ENCODE measurements around the gene ZNF219.

Gene ZNF219

DNA sequence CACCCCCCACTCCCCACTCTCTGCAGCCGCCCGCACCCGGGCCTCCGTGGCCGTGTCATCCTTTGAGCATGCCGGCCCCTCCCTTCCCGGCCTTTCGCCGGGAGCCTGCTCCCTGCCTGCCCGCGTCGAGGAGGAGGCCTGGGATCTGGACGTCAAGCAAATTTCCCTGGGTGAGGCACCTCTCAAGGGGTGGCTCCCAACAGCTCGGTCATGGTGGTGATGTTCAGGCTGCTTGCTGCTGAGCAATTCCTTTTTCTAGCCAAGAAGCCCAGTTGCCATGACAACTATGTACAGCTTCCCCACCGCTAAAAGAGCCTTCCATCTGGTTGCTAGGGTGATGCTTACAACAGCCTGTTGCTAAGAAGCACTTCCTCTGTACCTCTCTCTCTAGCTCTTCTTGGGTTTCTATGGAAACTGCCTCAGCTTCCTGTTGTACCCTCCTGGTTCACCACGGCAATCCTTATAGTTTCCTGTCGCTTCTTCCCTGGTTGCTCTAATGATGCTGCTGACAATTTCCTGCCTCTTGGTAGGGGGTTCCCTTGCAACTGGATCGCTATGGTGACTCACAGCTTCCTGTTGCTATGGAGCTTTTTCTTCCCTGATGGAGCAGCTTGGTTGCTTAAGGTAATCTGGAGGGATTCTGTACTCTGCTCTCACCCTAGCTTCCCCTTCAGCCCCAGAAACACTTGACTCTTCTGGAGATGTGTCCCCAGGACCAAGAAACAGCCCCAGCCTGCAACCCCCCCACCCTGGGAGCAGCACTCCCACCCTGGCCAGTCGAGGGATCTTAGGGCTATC is 11.0 kb downstream of the ZNF219 start:
- peak; percentile 97 for DNase-seq (ENCODE audit: low spot score)

- DNase-seq (ENCODE audit: low spot score) = no peak
These were observed 11.6 kb downstream of the ZNF219 start for GRCh38 chr14:21086908-21087293.

DNA sequence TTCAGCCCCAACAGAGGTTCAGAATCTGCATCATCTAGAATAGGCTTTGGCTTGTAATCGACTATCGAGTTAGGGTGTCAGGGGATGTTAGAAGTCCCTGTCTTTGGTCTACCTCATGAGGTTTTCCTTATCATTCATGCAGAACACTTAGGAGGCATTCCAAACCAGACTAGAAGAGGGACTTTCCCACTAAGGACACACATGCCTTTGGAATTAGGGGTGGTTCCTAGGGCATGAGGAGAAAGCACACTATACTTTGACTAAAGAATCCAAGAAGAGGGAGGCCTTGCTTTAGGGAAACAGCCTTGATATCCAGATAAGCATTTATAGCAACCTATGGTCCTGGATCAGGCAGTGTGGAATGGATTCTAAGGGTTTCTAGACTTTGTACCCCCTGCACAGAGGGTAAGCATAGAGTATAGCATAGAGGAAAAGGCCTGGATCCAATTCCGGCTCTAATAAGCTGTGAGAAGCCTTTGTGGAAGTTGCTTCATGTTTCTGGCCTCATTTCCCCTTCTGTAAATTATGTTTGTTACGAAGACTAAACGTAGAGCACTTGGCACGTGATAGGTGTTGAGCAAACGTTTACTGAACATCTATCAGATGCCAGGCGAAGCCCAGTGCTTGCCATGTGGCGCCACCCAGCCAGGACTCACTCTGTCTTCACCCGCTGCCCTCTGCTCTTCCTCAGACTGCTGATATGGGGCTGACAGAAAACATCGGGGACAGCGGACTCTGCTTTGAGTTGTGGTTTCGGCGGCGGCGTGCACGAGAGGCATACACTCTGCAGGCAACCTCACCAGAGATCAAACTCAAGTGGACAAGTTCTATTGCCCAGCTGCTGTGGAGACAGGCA is 13.2 kb downstream of the ZNF219 start:
- no peak for DNase-seq (ENCODE audit: low spot score)

DNA sequence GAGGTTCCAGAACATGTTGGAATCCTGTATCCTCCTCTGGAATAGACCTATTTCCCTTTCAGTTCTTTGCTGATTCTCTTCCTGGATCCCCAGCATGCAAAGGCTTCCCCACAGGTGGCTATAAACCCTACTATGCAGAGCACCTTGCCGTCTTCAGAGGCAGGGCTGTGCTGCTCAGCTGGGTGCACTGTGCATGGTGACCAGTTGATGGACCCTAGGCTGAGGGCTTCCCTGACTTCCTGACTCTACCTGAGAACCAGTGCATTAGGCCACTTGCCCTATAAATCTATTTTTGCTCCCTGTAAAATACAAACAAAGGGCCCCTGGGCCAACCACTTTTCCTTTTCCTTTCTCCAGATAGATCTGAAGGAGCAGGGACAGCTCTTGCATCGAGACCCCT is 14.1 kb downstream of the ZNF219 start:
- no peak for DNase-seq (ENCODE audit: low spot score)

DNA sequence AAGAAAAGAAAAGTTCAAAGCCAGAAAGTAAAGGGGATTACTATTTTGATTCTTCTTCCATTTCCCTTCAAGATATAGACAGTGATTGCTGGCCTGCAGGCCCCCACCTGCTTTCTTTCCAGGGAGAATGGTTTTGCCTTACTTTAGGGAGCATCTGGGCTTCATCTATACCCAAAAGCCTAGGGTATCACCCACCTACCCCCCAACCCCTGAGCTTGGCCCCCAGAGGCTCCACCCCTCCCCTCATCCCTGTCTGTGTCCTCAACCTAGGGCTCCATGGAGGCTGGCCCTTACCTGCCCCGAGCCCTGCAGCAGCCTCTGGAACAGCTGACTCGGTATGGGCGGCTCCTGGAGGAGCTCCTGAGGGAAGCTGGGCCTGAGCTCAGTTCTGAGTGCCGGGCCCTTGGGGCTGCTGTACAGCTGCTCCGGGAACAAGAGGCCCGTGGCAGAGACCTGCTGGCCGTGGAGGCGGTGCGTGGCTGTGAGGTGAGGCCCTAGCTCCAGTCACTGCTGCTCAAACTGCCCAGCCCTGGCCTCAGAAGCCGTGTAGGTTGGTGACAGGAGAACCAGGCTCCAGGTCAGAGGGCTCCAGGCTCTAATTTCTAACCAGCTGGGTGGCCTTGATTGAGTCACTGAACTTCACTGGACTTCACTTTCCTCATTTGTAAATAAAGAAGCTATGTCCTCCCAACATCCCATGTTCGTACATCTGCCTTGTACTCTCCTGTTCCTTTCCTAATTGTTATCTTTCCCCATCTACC is 14.7 kb downstream of the ZNF219 start:
- DNase-seq (ENCODE audit: low spot score) = no peak

DNA sequence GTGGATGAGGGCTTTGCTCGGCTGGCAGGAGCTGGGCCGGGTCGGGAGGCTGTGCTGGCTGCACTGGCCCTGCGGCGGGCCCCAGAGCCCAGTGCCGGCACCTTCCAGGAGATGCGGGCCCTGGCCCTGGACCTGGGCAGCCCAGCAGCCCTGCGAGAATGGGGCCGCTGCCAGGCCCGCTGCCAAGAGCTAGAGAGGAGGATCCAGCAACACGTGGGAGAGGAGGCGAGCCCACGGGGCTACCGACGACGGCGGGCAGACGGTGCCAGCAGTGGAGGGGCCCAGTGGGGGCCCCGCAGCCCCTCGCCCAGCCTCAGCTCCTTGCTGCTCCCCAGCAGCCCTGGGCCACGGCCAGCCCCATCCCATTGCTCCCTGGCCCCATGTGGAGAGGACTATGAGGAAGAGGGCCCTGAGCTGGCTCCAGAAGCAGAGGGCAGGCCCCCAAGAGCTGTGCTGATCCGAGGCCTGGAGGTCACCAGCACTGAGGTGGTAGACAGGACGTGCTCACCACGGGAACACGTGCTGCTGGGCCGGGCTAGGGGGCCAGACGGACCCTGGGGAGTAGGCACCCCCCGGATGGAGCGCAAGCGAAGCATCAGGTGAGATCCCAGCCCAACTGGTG is 16.8 kb downstream of the ZNF219 start:
- DNase-seq (ENCODE audit: low spot score) = no peak

- no peak for DNase-seq (ENCODE audit: low spot score)
These were observed 19.7 kb downstream of the ZNF219 start for GRCh38 chr14:21078726-21079125.

DNA sequence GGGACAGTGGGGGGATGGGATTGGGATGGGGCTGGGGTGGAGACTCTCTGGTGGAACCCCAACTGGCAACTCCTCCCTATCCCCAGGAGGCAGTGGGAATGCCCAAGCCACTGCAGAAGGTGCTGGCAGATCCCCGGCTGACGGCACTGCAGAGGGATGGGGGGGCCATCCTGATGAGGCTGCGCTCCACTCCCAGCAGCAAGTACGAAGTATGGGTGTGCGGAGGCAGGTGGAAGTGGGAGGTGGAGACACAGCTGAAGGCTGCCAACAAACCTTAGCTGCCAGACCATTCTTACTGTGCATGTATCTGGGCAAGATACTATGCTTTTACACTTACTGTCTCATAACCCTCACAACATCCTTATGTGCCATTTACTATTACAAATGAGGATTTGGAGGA is 20.2 kb downstream of the ZNF219 start:
- DNase-seq (ENCODE audit: low spot score) = no peak

- no peak for DNase-seq (ENCODE audit: low spot score)
These were observed 20.8 kb downstream of the ZNF219 start for GRCh38 chr14:21077672-21078071.

DNA sequence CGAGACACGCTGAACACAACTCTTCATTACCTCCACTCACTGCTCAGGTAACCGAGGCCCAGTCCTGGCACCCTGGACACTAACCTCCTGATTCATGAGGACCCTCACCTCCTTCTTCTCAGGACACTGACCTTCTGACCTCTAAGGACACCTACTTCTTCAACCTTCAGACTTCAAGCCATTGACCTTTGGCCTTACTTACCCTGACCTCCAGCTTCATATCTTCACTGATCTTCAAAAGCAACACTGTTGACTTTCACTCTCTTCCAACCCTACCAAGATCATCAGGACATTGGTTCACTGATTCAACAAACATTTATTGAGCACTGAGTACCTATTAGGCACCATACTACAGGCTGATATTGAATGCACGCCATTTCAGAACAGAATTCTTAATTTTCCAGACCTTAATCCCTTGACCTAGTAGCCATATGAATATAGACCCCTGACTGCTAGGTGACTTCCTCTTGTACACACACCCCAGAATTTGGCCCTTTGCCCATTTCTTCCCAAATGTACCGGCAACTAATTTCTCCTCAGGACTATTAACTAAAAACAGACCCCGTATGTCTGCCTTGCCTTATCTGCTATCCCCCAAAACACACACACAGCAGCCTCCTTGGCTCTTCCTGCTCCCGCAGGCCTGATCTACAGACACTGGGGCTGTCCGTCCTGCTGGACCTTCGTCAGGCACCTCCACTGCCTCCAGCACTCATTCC is 22.6 kb downstream of the ZNF219 start:
- no peak for DNase-seq (ENCODE audit: low spot score)

- DNase-seq (ENCODE audit: low spot score) = no peak
These were observed 23.8 kb downstream of the ZNF219 start for GRCh38 chr14:21074398-21075272.

DNA sequence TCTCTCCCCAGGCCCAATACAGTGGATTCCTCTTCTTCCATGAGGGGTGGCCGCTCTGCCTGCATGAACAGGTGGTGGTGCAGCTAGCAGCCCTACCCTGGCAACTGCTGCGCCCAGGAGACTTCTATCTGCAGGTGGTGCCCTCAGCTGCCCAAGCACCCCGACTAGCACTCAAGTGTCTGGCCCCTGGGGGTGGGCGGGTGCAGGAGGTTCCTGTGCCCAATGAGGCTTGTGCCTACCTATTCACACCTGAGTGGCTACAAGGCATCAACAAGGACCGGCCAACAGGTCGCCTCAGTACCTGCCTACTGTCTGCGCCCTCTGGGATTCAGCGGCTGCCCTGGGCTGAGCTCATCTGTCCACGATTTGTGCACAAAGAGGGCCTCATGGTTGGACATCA is 24.5 kb downstream of the ZNF219 start:
- DNase-seq (ENCODE audit: low spot score) = no peak

DNA sequence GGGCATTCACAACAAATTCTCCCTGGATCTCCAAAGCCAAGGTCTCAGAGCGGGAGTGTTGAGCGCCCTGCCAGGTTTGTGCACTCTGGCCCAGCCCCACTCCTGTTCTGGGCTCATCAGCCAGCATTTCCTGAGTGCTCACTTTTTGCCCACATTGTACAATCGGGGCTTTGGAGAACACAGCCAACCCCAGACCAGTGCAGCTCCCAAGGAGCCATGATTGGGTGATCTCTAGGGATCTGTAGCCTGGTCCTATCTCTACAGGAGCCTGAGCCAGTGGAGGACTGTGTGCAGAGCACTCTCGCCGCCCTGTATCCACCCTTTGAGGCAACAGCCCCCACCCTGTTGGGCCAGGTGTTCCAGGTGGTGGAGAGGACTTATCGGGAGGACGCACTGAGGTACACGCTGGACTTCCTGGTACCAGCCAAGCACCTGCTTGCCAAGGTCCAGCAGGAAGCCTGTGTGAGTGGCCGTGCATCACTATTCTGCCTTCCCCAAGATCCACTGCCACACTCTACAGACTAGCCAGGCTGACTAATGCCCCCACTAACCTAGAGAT is 25.6 kb downstream of the ZNF219 start:
- no peak for DNase-seq (ENCODE audit: low spot score)

GRCh38 chr14:21072031-21072473 is 26.4 kb downstream of the ZNF219 start:
- DNase-seq (ENCODE audit: low spot score) = no peak

DNA sequence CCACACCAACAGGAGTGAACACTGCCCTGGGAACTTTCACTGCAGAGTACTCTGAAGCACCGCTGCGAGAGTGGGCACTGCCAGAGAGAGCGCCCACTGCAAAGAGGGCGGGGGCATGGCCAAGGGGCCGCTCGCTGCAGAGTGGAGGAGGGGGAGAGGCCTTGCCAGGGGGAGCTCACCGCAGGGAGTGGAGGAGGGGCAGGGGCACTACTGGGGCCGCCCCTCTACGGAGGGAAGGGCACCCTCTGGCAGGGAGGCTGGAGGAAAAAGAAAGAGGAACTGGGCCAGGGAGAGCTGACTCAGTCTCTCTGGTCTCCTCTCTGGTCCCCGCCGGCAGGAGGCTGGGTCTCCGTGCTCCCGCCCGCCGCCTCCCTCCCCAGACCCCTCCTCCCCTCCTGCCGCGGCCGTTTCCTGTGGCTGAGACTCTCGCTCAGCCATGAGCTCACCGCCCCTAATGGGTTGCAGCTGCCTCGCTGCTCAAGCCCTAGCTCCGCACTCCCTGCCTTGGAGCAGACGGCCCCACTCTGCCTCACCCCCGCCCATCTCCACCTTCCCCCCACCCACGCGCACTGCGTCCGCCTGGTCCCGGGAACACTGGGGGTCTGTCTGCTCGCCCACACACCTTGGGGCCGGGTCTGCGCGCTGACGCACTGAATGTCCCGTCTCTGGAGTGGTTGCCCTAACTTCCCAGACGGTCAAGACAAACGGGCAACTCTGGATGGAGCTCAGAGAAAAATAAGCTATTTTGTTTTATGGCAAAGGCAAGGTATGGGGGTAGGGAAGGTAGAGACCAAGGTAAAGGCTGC is 27.0 kb downstream of the ZNF219 start:
- peak; percentile 54 for DNase-seq (ENCODE audit: low spot score)

DNA sequence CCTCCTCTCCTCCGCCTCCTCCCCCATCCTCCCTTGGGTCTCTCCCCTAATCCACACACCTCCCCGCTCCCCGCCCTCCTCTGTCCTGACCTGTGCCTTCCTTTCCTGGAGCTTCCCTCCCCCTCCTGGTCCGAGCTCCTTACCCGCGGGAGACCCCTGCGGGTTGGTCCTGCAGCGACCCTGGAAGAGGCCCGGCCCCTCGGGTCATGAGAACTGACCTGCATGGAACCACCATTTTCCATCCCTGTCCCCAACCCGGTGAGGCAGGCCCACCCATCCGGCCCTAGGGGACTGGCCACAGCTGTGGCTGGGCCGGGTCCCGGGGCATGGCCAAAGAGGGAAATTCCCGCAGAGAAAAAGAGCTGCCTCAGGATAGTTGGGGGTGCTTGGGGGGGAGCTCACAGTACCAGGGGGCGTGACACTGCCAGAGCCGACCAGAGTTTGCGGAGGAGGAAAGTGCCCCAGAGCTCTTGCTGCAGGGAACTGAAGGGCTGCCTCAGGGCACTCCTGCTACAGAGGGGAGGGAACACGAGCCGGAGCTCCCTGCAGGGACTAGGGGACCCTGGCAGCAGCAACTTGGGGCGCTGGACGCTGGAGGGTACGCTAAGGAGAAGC is 27.7 kb downstream of the ZNF219 start:
- peak; percentile 26 for DNase-seq (ENCODE audit: low spot score)

- peak; percentile 26 for DNase-seq (ENCODE audit: low spot score)
These were observed 28.3 kb downstream of the ZNF219 start, which contains the start of gene ARHGEF40 for GRCh38 chr14:21070083-21070609. TSS of gene ARHGEF40 (plus strand) at chr14:21070304. CDS start at chr14:21070397, 93 bp downstream.

DNA sequence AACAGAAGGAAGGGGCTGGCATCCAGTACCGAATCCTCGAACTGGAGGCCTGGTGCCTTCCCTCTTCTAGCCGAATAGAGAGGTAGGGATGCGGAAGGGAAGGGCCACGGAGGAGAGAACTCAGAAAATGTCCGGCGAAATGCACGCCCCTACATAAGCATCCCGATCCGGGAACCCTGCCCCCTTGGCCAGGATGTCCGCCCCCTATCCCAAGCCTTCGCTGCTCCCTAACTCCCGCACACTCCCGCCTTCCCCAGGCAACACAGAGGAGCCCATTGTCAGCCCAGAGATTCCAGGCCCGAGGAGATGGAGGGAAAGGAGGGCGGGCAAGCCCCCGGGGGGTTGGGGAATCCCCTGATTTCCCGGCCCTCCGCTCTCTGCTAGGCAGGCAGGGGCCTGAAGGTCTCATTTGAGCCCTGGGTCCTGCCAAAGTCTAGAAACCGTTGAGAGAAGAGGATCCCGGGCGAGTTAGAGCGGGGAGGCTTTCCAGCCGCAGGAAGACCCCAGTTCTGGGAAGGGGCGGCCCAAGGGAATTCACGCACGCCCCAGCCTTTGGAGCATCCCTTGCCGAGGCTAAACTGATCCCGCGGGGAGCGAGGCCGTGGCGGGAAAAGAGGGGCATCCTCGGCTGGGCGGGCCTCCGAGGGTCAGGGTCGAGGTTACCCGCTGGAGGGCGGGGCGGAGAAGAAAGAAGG is 28.9 kb downstream of the ZNF219 start:
- DNase-seq (ENCODE audit: low spot score) = no peak

Measured in CD4-positive, alpha-beta T cell treated with Interleukin-2 at 100 ng/mL for 4 hours (primary cell).